ENCODE data around the gene ITLN1.
"Not testable (repeated sequence)": the region's sequence is repeated elsewhere in the genome, so short reads cannot be mapped to it uniquely, and the experiment has no call there.

The ITLN1 gene

GRCh38 chr1:160874935-160875334, 10.0 kb downstream of the ITLN1 start:
- no peaks in the 10 kb centered on the region for H3K79me1 ChIP-seq (ENCODE audit: low read depth, low read length)
- H4K8ac ChIP-seq (ENCODE audit: low read depth, low read length) = no peak overlapping the region
- H3K9me3 ChIP-seq (replicated peaks in 1 of 2; ENCODE audit: control insufficient read depth in 2 of 2, insufficient read depth in 1 of 2, low read depth in 1 of 2, low read length in 2 of 2) = no peaks in the 10 kb centered on the region
- no peaks in the 10 kb centered on the region for H3K4me1 ChIP-seq (ENCODE audit: control insufficient read depth in 2 of 2, insufficient read depth in 1 of 2, low read depth in 1 of 2, low read length in 2 of 2)
- H3K18ac ChIP-seq (ENCODE audit: low read length) = no peak overlapping the region
- H2AK5ac ChIP-seq (ENCODE audit: low read depth, low read length) = no peak overlapping the region
- no peak overlapping the region for H3K27ac ChIP-seq (replicated peaks; ENCODE audit: low read length)
- no peak overlapping the region for H2BK15ac ChIP-seq (ENCODE audit: low read length)
- no peak overlapping the region for H3K14ac ChIP-seq (ENCODE audit: low read length)
- no peak overlapping the region for H3K4me2 ChIP-seq (ENCODE audit: insufficient read depth, low read length, poor library complexity, severe bottlenecking)
- no peak overlapping the region for H2AFZ ChIP-seq (ENCODE audit: low read length)
- WGBS, 2 donors (ENCODE audit: extremely low coverage in 2 of 2, insufficient read length in 2 of 2, insufficient replicate concordance in 1 of 2) = no CpG with 5 or more reads among the region's 3 CpGs
- no peaks in the 10 kb centered on the region for H3K27me3 ChIP-seq (ENCODE audit: control insufficient read depth in 3 of 3, insufficient read depth in 3 of 3, low read depth in 1 of 3, low read length in 3 of 3)
- no peak overlapping the region for H3K9ac ChIP-seq (ENCODE audit: low read depth, low read length, poor library complexity)
- H2BK120ac ChIP-seq (ENCODE audit: low read depth, low read length) = no peak overlapping the region
- H3K36me3 ChIP-seq (replicated peaks in 1 of 2; ENCODE audit: control insufficient read depth in 2 of 2, insufficient read depth in 2 of 2, low read length in 2 of 2) = no peaks in the 10 kb centered on the region
- no peak overlapping the region for H2BK12ac ChIP-seq (ENCODE audit: low read length)
- H3K23ac ChIP-seq (ENCODE audit: low read depth, low read length, poor library complexity) = no peak overlapping the region
- H2BK5ac ChIP-seq (ENCODE audit: low read length) = no peak overlapping the region
- no peak for DNase-seq (ENCODE audit: low spot score)
- no peak overlapping the region for H3K4ac ChIP-seq (ENCODE audit: low read length)
- H3K4me3 ChIP-seq (ENCODE audit: low read length in 2 of 2) = no peak overlapping the region
- H4K91ac ChIP-seq (ENCODE audit: low read depth, low read length, poor library complexity) = no peak overlapping the region

GRCh38 chr1:160868141-160868540, 16.8 kb downstream of the ITLN1 start:
- no peaks in the 10 kb centered on the region for H3K36me3 ChIP-seq (replicated peaks in 1 of 2; ENCODE audit: control insufficient read depth in 2 of 2, insufficient read depth in 2 of 2, low read length in 2 of 2)
- no peak overlapping the region for H2AFZ ChIP-seq (ENCODE audit: low read length)
- no peak overlapping the region for H3K23ac ChIP-seq (ENCODE audit: low read depth, low read length, poor library complexity)
- no peak overlapping the region for H2AK5ac ChIP-seq (ENCODE audit: low read depth, low read length)
- no peak overlapping the region for H2BK15ac ChIP-seq (ENCODE audit: low read length)
- H3K9me3 ChIP-seq (replicated peaks in 1 of 2; ENCODE audit: control insufficient read depth in 2 of 2, insufficient read depth in 1 of 2, low read depth in 1 of 2, low read length in 2 of 2) = no peaks in the 10 kb centered on the region
- no peak overlapping the region for H4K91ac ChIP-seq (ENCODE audit: low read depth, low read length, poor library complexity)
- DNase-seq (ENCODE audit: low spot score) = no peak
- H3K9ac ChIP-seq (ENCODE audit: low read depth, low read length, poor library complexity) = no peak overlapping the region
- no peak overlapping the region for H2BK120ac ChIP-seq (ENCODE audit: low read depth, low read length)
- no peak overlapping the region for H4K8ac ChIP-seq (ENCODE audit: low read depth, low read length)
- no peak overlapping the region for H3K4me3 ChIP-seq (ENCODE audit: low read length in 2 of 2)
- no peak overlapping the region for H3K18ac ChIP-seq (ENCODE audit: low read length)
- no peak overlapping the region for H2BK12ac ChIP-seq (ENCODE audit: low read length)
- H3K4me1 ChIP-seq (ENCODE audit: control insufficient read depth in 2 of 2, insufficient read depth in 1 of 2, low read depth in 1 of 2, low read length in 2 of 2) = peaks cover 0 to 2% of the 10 kb centered on the region in 2 donors
- no peaks in the 10 kb centered on the region for H3K79me1 ChIP-seq (ENCODE audit: low read depth, low read length)
- no peak overlapping the region for H2BK5ac ChIP-seq (ENCODE audit: low read length)
- H3K4ac ChIP-seq (ENCODE audit: low read length) = no peak overlapping the region
- H3K27me3 ChIP-seq (ENCODE audit: control insufficient read depth in 3 of 3, insufficient read depth in 3 of 3, low read depth in 1 of 3, low read length in 3 of 3) = no peaks in the 10 kb centered on the region
- WGBS, 2 donors (ENCODE audit: extremely low coverage in 2 of 2, insufficient read length in 2 of 2, insufficient replicate concordance in 1 of 2) = no CpG with 5 or more reads among the region's 3 CpGs
- no peak overlapping the region for H3K27ac ChIP-seq (replicated peaks; ENCODE audit: low read length)
- no peak overlapping the region for H3K14ac ChIP-seq (ENCODE audit: low read length)
- no peak overlapping the region for H3K4me2 ChIP-seq (ENCODE audit: insufficient read depth, low read length, poor library complexity, severe bottlenecking)

- WGBS, 2 donors (ENCODE audit: extremely low coverage in 2 of 2, insufficient read length in 2 of 2, insufficient replicate concordance in 1 of 2) = no CpG with 5 or more reads among the region's 4 CpGs
- DNase-seq (ENCODE audit: low spot score); H3K27ac ChIP-seq (replicated peaks; ENCODE audit: low read length): not testable (repeated sequence)
These were observed 17.3 kb downstream of the ITLN1 start for GRCh38 chr1:160867651-160868050.

GRCh38 chr1:160866695-160867260, 18.2 kb downstream of the ITLN1 start:
- Histone ChIP-seq H3K9me3 (replicated peaks in 1 of 2; ENCODE audit: control insufficient read depth in 2 of 2, insufficient read depth in 1 of 2, low read depth in 1 of 2, low read length in 2 of 2) (no peaks in the 10 kb centered on the region), H3K4me1 (ENCODE audit: control insufficient read depth in 2 of 2, insufficient read depth in 1 of 2, low read depth in 1 of 2, low read length in 2 of 2) (peaks cover 0 to 2% of the 10 kb centered on the region in 2 donors), H3K4me3 (ENCODE audit: low read length in 2 of 2) (no peak overlapping the region), H2BK15ac (ENCODE audit: low read length) (no peak overlapping the region), H2BK12ac (ENCODE audit: low read length) (no peak overlapping the region), H3K4me2 (ENCODE audit: insufficient read depth, low read length, poor library complexity, severe bottlenecking) (no peak overlapping the region), H3K18ac (ENCODE audit: low read length) (no peak overlapping the region), H3K27ac (replicated peaks; ENCODE audit: low read length) (no peak overlapping the region), H3K23ac (ENCODE audit: low read depth, low read length, poor library complexity) (no peak overlapping the region), H3K79me1 (ENCODE audit: low read depth, low read length) (no peaks in the 10 kb centered on the region), H2AFZ (ENCODE audit: low read length) (no peak overlapping the region), H3K4ac (ENCODE audit: low read length) (no peak overlapping the region), H4K91ac (ENCODE audit: low read depth, low read length, poor library complexity) (no peak overlapping the region), H2BK5ac (ENCODE audit: low read length) (no peak overlapping the region), H2BK120ac (ENCODE audit: low read depth, low read length) (no peak overlapping the region), H4K8ac (ENCODE audit: low read depth, low read length) (no peak overlapping the region), H3K14ac (ENCODE audit: low read length) (no peak overlapping the region), H2AK5ac (ENCODE audit: low read depth, low read length) (no peak overlapping the region), H3K27me3 (ENCODE audit: control insufficient read depth in 3 of 3, insufficient read depth in 3 of 3, low read depth in 1 of 3, low read length in 3 of 3) (no peaks in the 10 kb centered on the region), H3K9ac (ENCODE audit: low read depth, low read length, poor library complexity) (no peak overlapping the region), H3K36me3 (replicated peaks in 1 of 2; ENCODE audit: control insufficient read depth in 2 of 2, insufficient read depth in 2 of 2, low read length in 2 of 2) (no peaks in the 10 kb centered on the region)
- no CpG with 5 or more reads among the region's 6 CpGs for WGBS, 2 donors (ENCODE audit: extremely low coverage in 2 of 2, insufficient read length in 2 of 2, insufficient replicate concordance in 1 of 2)
- DNase-seq (ENCODE audit: low spot score) = no peak

More at GRCh38 chr1:160867651-160868050, 17.3 kb downstream of the ITLN1 start:
- H3K4me2 ChIP-seq (ENCODE audit: insufficient read depth, low read length, poor library complexity, severe bottlenecking); H3K36me3 ChIP-seq (replicated peaks in 1 of 2; ENCODE audit: control insufficient read depth in 2 of 2, insufficient read depth in 2 of 2, low read length in 2 of 2); H3K18ac ChIP-seq (ENCODE audit: low read length); H3K4me3 ChIP-seq (ENCODE audit: low read length in 2 of 2); H3K79me1 ChIP-seq (ENCODE audit: low read depth, low read length); H2BK120ac ChIP-seq (ENCODE audit: low read depth, low read length); H3K9ac ChIP-seq (ENCODE audit: low read depth, low read length, poor library complexity); H3K23ac ChIP-seq (ENCODE audit: low read depth, low read length, poor library complexity); H2AK5ac ChIP-seq (ENCODE audit: low read depth, low read length); H2BK15ac ChIP-seq (ENCODE audit: low read length); H2BK5ac ChIP-seq (ENCODE audit: low read length); H4K8ac ChIP-seq (ENCODE audit: low read depth, low read length); H3K4ac ChIP-seq (ENCODE audit: low read length); H2AFZ ChIP-seq (ENCODE audit: low read length); H2BK12ac ChIP-seq (ENCODE audit: low read length); H3K4me1 ChIP-seq (ENCODE audit: control insufficient read depth in 2 of 2, insufficient read depth in 1 of 2, low read depth in 1 of 2, low read length in 2 of 2); H3K14ac ChIP-seq (ENCODE audit: low read length); H3K9me3 ChIP-seq (replicated peaks in 1 of 2; ENCODE audit: control insufficient read depth in 2 of 2, insufficient read depth in 1 of 2, low read depth in 1 of 2, low read length in 2 of 2); H4K91ac ChIP-seq (ENCODE audit: low read depth, low read length, poor library complexity); H3K27me3 ChIP-seq (ENCODE audit: control insufficient read depth in 3 of 3, insufficient read depth in 3 of 3, low read depth in 1 of 3, low read length in 3 of 3): not testable (repeated sequence)
